ENCODE data around the gene PBXIP1.
"Not testable (repeated sequence)": the region's sequence is repeated elsewhere in the genome, so short reads cannot be mapped to it uniquely, and the experiment has no call there.

GRCh38 chr1:154995301-154995983 is 39.5 kb upstream of the PBXIP1 start:
- TF ChIP-seq, protein P1, sequence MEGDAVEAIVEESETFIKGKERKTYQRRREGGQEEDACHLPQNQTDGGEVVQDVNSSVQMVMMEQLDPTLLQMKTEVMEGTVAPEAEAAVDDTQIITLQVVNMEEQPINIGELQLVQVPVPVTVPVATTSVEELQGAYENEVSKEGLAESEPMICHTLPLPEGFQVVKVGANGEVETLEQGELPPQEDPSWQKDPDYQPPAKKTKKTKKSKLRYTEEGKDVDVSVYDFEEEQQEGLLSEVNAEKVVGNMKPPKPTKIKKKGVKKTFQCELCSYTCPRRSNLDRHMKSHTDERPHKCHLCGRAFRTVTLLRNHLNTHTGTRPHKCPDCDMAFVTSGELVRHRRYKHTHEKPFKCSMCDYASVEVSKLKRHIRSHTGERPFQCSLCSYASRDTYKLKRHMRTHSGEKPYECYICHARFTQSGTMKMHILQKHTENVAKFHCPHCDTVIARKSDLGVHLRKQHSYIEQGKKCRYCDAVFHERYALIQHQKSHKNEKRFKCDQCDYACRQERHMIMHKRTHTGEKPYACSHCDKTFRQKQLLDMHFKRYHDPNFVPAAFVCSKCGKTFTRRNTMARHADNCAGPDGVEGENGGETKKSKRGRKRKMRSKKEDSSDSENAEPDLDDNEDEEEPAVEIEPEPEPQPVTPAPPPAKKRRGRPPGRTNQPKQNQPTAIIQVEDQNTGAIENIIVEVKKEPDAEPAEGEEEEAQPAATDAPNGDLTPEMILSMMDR (IDR thresholded peaks at IDR 0.05) = peak in 1 of 2 donors; percentile 24
- TF ChIP-seq POLR2A, EP300, POLR2AphosphoS5 (IDR thresholded peaks at IDR 0.05): not testable (repeated sequence)

All from suprapubic skin (tissue), 4 donors.